ENCODE measurements around the gene GMDS. TPM values are rescaled to one million over a fixed set of nuclear protein-coding genes. Genes with fewer than 3 reads are reported as not detected.

GMDS gene
- total and polyA plus RNA-seq, 2 experiments from 2014 or later: 6.3 to 17.7 TPM

DNA sequence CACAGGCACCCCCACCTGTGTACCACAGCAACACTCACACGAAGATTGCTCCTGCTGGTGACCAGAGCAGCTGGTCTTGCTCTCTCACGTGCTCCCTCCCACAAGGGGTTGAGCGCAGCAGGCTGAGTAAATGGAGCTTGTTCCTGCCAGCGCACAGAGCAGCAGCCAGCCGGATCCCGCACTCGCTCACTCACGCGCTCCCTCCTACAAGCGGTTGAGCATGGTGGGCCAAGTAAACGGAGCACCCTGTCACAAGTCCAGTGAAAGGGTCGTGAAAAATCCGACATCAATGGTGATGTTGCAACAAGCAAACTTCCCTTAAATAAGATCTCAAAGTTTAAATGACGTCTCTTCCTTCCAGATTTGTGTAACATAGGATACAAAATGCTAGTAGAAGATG lies 322.0 kb downstream of the GMDS start:
- Histone ChIP-seq H3K27me3 (no peaks in the 10 kb centered on the region), H3K27ac (no peak overlapping the region), H3K4me1 (ENCODE audit: low read depth) (no peaks in the 10 kb centered on the region), H3K9me3 (ENCODE audit: low read depth) (no peaks in the 10 kb centered on the region), H3K36me3 (no peaks in the 10 kb centered on the region), H3K4me3 (no peak overlapping the region)
- DNase-seq (ENCODE audit: low read depth in 1 of 2, low spot score in 1 of 2): no peak
- TF ChIP-seq, protein P1, sequence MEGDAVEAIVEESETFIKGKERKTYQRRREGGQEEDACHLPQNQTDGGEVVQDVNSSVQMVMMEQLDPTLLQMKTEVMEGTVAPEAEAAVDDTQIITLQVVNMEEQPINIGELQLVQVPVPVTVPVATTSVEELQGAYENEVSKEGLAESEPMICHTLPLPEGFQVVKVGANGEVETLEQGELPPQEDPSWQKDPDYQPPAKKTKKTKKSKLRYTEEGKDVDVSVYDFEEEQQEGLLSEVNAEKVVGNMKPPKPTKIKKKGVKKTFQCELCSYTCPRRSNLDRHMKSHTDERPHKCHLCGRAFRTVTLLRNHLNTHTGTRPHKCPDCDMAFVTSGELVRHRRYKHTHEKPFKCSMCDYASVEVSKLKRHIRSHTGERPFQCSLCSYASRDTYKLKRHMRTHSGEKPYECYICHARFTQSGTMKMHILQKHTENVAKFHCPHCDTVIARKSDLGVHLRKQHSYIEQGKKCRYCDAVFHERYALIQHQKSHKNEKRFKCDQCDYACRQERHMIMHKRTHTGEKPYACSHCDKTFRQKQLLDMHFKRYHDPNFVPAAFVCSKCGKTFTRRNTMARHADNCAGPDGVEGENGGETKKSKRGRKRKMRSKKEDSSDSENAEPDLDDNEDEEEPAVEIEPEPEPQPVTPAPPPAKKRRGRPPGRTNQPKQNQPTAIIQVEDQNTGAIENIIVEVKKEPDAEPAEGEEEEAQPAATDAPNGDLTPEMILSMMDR (IDR thresholded peaks at IDR 0.05; ENCODE audit: low read depth, low read length): no peak

DNA sequence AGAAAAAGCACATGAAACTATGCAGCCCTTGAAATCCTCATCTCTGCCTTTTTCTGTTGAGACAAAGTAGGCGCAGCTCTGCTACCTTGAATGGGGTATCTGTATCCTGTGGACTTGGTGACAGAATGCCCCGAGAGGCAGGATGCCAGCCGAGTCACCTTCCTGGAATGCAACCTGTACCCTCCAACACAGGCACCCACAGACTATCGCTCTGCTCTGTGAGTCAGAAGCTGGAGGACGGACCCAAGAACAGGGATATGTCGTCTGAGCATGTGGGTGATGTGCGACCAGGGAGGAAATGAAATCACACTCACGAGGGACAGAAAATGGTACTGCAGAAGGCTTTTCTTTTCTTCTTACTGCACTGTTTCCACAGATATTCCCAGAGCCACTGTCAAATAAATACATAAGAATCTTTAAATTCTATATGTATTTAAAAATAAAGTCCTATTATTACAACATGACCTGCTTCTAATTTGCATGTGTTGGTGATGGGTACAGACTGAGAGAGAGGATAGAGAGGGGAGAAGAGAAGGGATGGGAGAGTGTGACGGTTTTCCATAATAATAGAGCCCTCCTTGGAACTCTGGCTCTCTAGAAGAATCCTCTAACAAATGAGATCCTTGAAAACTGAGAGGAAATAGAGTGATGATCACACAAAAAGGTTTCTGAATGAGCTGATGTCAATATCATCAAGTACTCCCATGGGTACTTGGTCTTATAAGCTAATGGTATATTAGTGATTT lies 327.6 kb downstream of the GMDS start:
- no peaks in the 10 kb centered on the region for H3K36me3 ChIP-seq
- H3K4me1 ChIP-seq (ENCODE audit: low read depth): no peaks in the 10 kb centered on the region
- peak in 1 of 2 donors; percentile 56 for DNase-seq (ENCODE audit: low read depth in 1 of 2, low spot score in 1 of 2)
- H3K27ac ChIP-seq: no peak overlapping the region
- TF ChIP-seq, protein P1 (IDR thresholded peaks at IDR 0.05; ENCODE audit: low read depth, low read length): no peak
- H3K27me3 ChIP-seq: no peaks in the 10 kb centered on the region
- no peaks in the 10 kb centered on the region for H3K9me3 ChIP-seq (ENCODE audit: low read depth)
- H3K4me3 ChIP-seq: no peak overlapping the region

DNA sequence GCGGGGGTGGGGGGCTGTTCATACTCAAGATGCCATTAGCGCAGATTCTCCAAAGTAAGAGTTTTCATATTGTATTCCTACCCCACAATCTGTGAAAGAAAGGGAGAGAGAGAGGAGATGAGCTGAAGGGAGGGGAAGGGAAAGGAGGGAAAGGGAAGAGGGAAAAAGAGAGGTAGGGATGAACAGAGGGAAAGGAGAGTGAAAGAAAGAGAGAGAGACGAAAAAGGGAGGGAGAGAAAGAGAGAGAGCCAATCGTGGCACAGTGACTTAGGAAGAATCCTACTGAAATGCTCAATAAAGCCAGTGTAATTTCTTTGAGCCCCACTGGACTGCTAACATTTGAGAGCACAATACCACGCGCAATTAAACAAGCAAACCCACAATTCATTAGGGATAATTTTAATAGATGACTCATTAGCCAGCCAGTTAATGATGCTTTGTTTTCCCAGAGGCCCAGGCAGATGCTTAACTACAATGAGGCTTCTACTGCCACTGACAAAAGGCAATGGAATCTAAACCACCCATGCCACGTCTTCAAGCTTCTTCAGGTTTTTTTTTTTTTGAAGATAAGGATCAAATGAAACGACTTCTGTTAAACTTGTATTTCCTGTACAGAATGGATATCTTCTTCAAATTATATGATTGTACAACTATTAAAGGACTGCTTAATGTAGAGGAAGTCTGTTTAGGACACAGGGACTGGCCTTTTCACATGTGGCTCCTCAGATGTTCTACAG lies 328.9 kb downstream of the GMDS start:
- no peak overlapping the region for H3K27ac ChIP-seq
- no peaks in the 10 kb centered on the region for H3K27me3 ChIP-seq
- H3K4me3 ChIP-seq: no peak overlapping the region
- no peaks in the 10 kb centered on the region for H3K9me3 ChIP-seq (ENCODE audit: low read depth)
- H3K4me1 ChIP-seq (ENCODE audit: low read depth): no peaks in the 10 kb centered on the region
- H3K36me3 ChIP-seq: no peaks in the 10 kb centered on the region
- DNase-seq (ENCODE audit: low read depth in 1 of 2, low spot score in 1 of 2): no peak
- TF ChIP-seq, protein P1 (IDR thresholded peaks at IDR 0.05; ENCODE audit: low read depth, low read length): no peak

DNA sequence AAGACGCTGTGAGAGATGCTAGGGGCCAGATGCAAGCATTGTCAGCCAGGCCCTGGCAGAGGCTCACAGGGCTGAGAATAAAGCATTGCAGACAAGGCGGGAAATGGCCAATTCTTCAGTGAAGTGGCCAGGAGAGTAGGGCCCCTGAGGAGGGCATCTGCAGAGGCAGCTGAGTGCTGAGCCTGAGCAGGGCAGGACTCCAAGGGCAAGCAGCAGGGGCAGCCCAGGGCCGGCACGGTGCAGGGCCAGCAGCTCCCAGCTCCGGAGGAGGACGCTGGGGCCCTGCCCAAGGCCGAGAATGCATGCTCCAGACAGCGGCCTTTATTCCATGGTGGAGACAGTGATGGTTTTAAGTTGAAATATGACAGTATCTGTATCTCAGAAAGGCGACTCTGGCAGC lies 330.2 kb downstream of the GMDS start:
- H3K27ac ChIP-seq: no peak overlapping the region
- no peaks in the 10 kb centered on the region for H3K9me3 ChIP-seq (ENCODE audit: low read depth)
- no peaks in the 10 kb centered on the region for H3K36me3 ChIP-seq
- TF ChIP-seq, protein P1 (IDR thresholded peaks at IDR 0.05; ENCODE audit: low read depth, low read length): no peak
- H3K4me3 ChIP-seq: no peak overlapping the region
- no peaks in the 10 kb centered on the region for H3K27me3 ChIP-seq
- peaks cover 2% of the 10 kb centered on the region for H3K4me1 ChIP-seq (ENCODE audit: low read depth)
- no peak for DNase-seq (ENCODE audit: low read depth in 1 of 2, low spot score in 1 of 2)

DNA sequence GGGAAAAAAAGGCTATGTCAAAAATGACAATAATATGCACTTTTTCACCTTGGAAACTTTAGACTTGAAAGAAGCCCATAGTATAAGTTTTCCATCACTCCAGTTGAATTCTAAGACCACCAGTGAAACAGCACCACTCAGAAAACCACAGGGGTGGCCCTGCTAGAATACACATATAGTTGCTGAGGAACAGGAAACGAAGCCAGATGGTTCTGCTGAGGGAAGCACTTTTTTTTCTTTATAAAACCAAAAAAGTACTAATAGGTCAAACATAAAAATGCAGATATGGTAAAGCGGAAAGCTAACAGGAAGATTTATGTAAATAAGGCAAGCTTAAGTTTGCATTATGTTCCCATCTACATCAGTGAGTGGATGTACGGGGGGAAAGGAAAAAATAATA lies 331.8 kb downstream of the GMDS start:
- H3K27ac ChIP-seq: no peak overlapping the region
- no peaks in the 10 kb centered on the region for H3K9me3 ChIP-seq (ENCODE audit: low read depth)
- H3K36me3 ChIP-seq: no peaks in the 10 kb centered on the region
- TF ChIP-seq, protein P1 (IDR thresholded peaks at IDR 0.05; ENCODE audit: low read depth, low read length): no peak
- no peaks in the 10 kb centered on the region for H3K27me3 ChIP-seq
- H3K4me1 ChIP-seq (ENCODE audit: low read depth): peaks cover 2% of the 10 kb centered on the region
- H3K4me3 ChIP-seq: no peak overlapping the region
- no peak for DNase-seq (ENCODE audit: low read depth in 1 of 2, low spot score in 1 of 2)
